C4-2B (cell line): ENCODE results near the gene OR1Q1.

ENCODE experiments used
- CTCF ChIP-seq: fragments of 450-650 bp; conservative IDR thresholded peaks from 2 replicates; pipeline ENCODE4 v1.5.1; 2017; ENCODE audit warnings: mild to moderate bottlenecking
- ZFX ChIP-seq: fragments of 450-650 bp; IDR thresholded peaks from 2 replicates; pipeline ENCODE4 v1.6.1; 2017

- TF ChIP-seq CTCF, result no peak
- no peak for TF ChIP-seq ZFX
Measured at GRCh38 chr9:122614362-122614761, at the start of gene OR1Q1.
